Activated naive CD4-positive, alpha-beta T cell treated with anti-CD3 and anti-CD28 coated beads, Interleukin-2, amount 50 U/mL, for 24 hours (primary cell): ENCODE data around the gene EPB41L3.

Experiments used
- H3K27ac Mint-ChIP-seq: one replicate; pipeline ENCODE4 v1.8.0; 2021; ENCODE audit warnings: mild to moderate bottlenecking, mixed read lengths
- H3K27me3 Mint-ChIP-seq: one replicate; pipeline ENCODE4 v1.8.0; 2021; ENCODE audit warnings: mixed read lengths
- H3K36me3 Mint-ChIP-seq: one replicate; pipeline ENCODE4 v1.8.0; 2021; ENCODE audit warnings: mixed read lengths
- H3K4me1 Mint-ChIP-seq: one replicate; pipeline ENCODE4 v1.8.0; 2021; ENCODE audit warnings: mixed read lengths
- H3K4me3 Mint-ChIP-seq: one replicate; pipeline ENCODE4 v1.8.0; 2021; ENCODE audit warnings: mild to moderate bottlenecking, mixed read lengths
- H3K9me3 Mint-ChIP-seq: one replicate; pipeline ENCODE4 v1.8.0; 2021; ENCODE audit warnings: mixed read lengths

Gene EPB41L3

GRCh38 chr18:5456577-5457461, 87.0 kb downstream of the EPB41L3 start:
- Mint-ChIP-seq H3K4me3 (peak overlapping the region; percentile 58), H3K27me3 (peaks cover 2% of the 10 kb centered on the region), H3K9me3 (no peaks in the 10 kb centered on the region), H3K27ac (peak overlapping the region; percentile 47), H3K4me1 (peaks cover 12% of the 10 kb centered on the region), H3K36me3 (no peaks in the 10 kb centered on the region)

DNA sequence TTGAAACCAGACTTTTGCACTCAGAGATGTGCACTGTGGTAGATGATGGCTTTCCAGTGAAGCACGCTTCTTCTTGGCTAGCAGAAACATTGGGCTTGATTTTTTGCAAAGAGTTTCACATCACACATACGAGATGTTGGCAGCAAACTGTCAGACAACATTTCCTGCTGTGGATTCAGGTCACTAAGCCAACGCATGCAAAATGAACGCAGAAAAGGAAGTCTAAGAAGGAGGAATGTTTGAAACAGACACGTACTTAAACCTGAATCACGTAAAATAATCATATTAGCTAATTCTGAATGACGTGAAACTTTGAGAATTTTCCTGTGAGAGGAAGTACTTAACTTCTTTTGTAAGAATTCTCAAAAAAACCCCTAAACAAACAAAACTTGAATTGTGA, 88.1 kb downstream of the EPB41L3 start:
- Mint-ChIP-seq H3K9me3 (no peaks in the 10 kb centered on the region), H3K36me3 (no peaks in the 10 kb centered on the region), H3K27me3 (peaks cover 2% of the 10 kb centered on the region), H3K27ac (peak overlapping the region; percentile 55), H3K4me3 (no peak overlapping the region), H3K4me1 (peaks cover 12% of the 10 kb centered on the region)

GRCh38 chr18:5452943-5453443, 90.8 kb downstream of the EPB41L3 start:
- H3K9me3 Mint-ChIP-seq: no peaks in the 10 kb centered on the region
- peaks cover 2% of the 10 kb centered on the region for H3K27me3 Mint-ChIP-seq
- H3K27ac Mint-ChIP-seq: no peak overlapping the region
- peaks cover 12% of the 10 kb centered on the region for H3K4me1 Mint-ChIP-seq
- no peak overlapping the region for H3K4me3 Mint-ChIP-seq
- H3K36me3 Mint-ChIP-seq: no peaks in the 10 kb centered on the region

DNA sequence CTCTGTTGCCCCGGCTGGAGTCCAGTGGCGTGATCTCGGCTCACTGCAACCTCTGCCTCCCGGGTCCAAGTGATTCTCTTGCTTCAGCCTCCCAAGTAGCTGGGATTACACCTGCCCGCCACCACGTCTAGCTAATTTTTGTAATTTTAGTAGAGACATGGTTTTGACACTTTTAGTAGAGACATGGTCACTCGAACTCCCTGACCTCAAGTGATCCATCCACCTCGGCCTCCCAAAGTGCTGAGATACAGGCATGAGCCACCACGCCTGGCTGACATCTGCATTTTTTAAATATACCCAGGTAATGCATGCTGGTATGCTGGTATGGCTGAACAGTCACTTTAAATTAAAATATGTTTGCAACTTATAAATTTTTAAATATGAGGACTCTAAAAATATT, 91.9 kb downstream of the EPB41L3 start:
- Mint-ChIP-seq H3K27ac (no peak overlapping the region), H3K36me3 (no peaks in the 10 kb centered on the region), H3K9me3 (no peaks in the 10 kb centered on the region), H3K27me3 (peaks cover 2% of the 10 kb centered on the region), H3K4me1 (peaks cover 9% of the 10 kb centered on the region), H3K4me3 (no peak overlapping the region)

GRCh38 chr18:5451150-5451549, 92.6 kb downstream of the EPB41L3 start:
- H3K9me3 Mint-ChIP-seq: no peaks in the 10 kb centered on the region
- H3K4me1 Mint-ChIP-seq: peaks cover 6% of the 10 kb centered on the region
- H3K27me3 Mint-ChIP-seq: peaks cover 2% of the 10 kb centered on the region

GRCh38 chr18:5449858-5450509, 93.8 kb downstream of the EPB41L3 start:
- Mint-ChIP-seq H3K4me3 (no peak overlapping the region), H3K27ac (no peak overlapping the region), H3K4me1 (peaks cover 4% of the 10 kb centered on the region), H3K36me3 (no peaks in the 10 kb centered on the region), H3K9me3 (no peaks in the 10 kb centered on the region), H3K27me3 (peaks cover 2% of the 10 kb centered on the region)

More at GRCh38 chr18:5451150-5451549, 92.6 kb downstream of the EPB41L3 start:
- H3K36me3 Mint-ChIP-seq: no peaks in the 10 kb centered on the region
- H3K27ac Mint-ChIP-seq: no peak overlapping the region
- no peak overlapping the region for H3K4me3 Mint-ChIP-seq

GRCh38 chr18:5447442-5447841, 96.4 kb downstream of the EPB41L3 start:
- Mint-ChIP-seq H3K9me3 (no peaks in the 10 kb centered on the region), H3K36me3 (no peaks in the 10 kb centered on the region), H3K27me3 (no peaks in the 10 kb centered on the region), H3K4me1 (peaks cover 11% of the 10 kb centered on the region), H3K4me3 (no peak overlapping the region), H3K27ac (no peak overlapping the region)

DNA sequence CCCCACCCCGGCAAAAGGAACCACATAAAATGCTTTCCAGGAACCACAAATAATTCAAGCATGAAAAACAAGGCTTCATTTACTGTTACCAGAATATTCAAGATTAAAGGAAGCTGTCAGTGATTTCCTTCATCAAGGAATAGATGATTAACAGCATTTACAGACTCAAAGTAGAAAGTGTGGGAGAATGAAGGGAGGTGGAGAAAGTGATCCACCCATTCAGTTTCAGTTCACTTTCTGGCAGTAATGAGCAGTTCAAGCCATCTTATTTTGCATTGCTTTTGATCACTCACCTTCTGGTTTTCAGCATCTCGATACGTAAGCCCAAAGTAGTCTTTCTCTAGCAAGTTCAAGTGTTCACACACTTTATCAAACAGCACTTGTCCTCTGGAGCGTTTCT, 99.0 kb downstream of the EPB41L3 start:
- no peak overlapping the region for H3K27ac Mint-ChIP-seq
- H3K4me3 Mint-ChIP-seq: no peak overlapping the region
- H3K27me3 Mint-ChIP-seq: no peaks in the 10 kb centered on the region
- H3K9me3 Mint-ChIP-seq: no peaks in the 10 kb centered on the region
- no peaks in the 10 kb centered on the region for H3K36me3 Mint-ChIP-seq
- H3K4me1 Mint-ChIP-seq: peaks cover 11% of the 10 kb centered on the region

DNA sequence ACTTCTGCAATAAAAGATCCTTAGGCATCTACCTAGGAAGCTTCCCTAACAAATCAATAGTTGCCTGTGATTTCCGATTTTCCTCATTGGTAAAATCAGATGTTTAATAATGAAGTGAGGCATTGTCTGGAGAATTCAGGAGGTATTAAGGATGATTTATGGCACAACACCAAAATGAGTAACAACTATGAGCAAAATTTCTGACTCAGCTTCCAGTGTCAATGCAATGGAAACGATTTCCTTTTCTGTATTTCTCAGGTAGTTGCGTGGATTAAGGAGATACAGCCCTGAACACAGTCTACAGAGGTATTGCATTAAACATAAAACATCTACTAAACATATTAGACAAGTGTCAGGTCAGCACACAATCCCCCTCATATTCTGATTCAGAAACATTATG, 99.5 kb downstream of the EPB41L3 start:
- no peaks in the 10 kb centered on the region for H3K36me3 Mint-ChIP-seq
- H3K4me1 Mint-ChIP-seq: peaks cover 11% of the 10 kb centered on the region
- H3K27me3 Mint-ChIP-seq: no peaks in the 10 kb centered on the region
- H3K27ac Mint-ChIP-seq: no peak overlapping the region
- H3K4me3 Mint-ChIP-seq: no peak overlapping the region
- no peaks in the 10 kb centered on the region for H3K9me3 Mint-ChIP-seq

DNA sequence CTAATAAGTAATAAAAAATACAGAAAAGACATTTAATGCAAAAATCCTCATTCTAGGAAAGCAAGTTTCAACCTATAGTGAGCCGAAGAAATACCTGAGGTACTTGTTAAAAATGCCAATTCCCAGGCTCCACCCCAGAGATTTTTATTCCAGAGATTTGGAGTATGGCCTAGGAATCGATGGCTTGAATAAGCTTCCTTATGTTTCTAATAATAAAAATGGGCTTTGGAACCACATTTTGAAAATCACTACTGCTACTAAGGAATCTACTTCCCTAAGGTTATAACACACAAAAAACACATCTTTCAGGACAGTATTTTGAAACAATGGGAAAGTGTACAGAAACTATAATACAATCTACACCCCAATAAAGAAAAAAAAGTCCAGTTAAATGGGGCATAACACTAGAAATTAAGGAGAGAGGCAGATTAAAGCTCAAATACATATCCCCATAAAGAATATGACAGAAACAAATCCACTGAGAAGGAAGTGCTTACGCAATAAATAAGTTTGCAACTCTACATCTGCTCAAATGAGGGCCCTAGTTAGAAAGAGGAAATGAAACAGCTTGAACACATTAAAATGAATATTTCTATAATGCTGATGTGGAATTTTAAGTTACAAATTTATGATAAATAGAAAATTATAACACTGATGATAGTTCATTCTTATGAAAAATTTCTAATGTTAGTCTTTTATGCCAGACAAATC, 103.7 kb downstream of the EPB41L3 start:
- H3K4me1 Mint-ChIP-seq: peaks cover 9% of the 10 kb centered on the region
- no peak overlapping the region for H3K4me3 Mint-ChIP-seq
- no peaks in the 10 kb centered on the region for H3K9me3 Mint-ChIP-seq
- no peaks in the 10 kb centered on the region for H3K36me3 Mint-ChIP-seq
- H3K27me3 Mint-ChIP-seq: no peaks in the 10 kb centered on the region
- H3K27ac Mint-ChIP-seq: no peak overlapping the region

GRCh38 chr18:5434425-5434824, 109.4 kb downstream of the EPB41L3 start:
- Mint-ChIP-seq H3K27ac (no peak overlapping the region), H3K4me3 (no peak overlapping the region), H3K9me3 (no peaks in the 10 kb centered on the region), H3K4me1 (no peaks in the 10 kb centered on the region), H3K36me3 (no peaks in the 10 kb centered on the region), H3K27me3 (peaks cover 1% of the 10 kb centered on the region)

DNA sequence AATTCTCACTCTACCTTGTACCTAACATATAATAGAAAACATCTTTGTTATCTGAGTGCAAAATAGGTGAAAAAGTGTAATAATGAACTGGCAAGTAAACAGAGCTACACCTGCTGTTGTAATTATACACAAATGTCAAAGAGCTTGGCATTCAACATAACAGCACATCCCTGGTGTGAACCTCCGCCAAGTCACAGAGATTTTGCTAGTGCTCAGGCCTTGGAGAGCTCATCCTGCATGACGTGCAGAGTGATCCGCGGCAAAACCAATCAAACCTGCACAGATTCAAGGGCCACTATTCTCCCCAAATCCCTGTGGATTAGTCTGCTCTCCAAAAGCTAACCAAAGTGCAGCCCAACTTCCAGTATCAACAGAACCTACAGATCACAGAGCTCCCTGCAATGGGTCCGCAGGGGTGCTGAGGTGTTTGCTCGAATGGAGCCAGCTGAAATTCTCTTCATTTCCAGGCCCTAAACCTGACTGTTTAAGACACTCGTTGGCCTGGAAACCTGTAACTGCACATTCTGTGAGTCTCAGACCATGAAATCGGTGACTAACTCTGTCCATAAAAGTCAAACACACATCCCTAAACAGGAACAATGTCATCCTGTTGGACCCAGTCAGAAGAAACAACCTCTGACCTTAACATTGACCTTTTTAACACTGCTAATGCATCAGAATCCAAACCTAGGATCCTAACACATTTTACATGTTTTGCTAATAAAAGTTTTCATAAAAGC, 111.8 kb downstream of the EPB41L3 start:
- Mint-ChIP-seq H3K4me3 (no peak overlapping the region), H3K4me1 (no peaks in the 10 kb centered on the region), H3K27me3 (peaks cover 2% of the 10 kb centered on the region), H3K9me3 (no peaks in the 10 kb centered on the region), H3K36me3 (no peaks in the 10 kb centered on the region), H3K27ac (no peak overlapping the region)

DNA sequence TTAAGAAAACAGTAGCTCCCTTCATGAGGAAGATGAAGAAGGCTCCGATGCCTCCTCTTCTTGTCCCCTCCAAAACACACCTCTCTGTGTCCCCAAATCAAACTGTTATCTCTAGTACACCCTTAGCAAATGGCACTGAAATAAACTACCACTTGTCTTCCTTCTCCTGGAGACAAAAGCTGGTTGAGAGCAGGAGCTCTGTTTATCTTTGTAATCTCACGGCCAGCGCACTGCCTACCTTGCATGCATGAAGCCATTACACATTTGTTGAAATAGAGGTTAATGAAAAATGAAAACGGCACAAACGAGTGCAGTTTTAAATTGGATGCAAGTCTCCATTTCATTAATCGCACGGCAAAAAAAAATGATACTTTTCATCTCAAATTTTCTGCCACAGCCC, 113.7 kb downstream of the EPB41L3 start:
- Mint-ChIP-seq H3K27me3 (peaks cover 2% of the 10 kb centered on the region), H3K4me1 (no peaks in the 10 kb centered on the region), H3K27ac (no peak overlapping the region), H3K36me3 (no peaks in the 10 kb centered on the region), H3K4me3 (no peak overlapping the region), H3K9me3 (no peaks in the 10 kb centered on the region)

GRCh38 chr18:5429681-5430080, 114.1 kb downstream of the EPB41L3 start:
- Mint-ChIP-seq H3K27ac (no peak overlapping the region), H3K27me3 (peaks cover 2% of the 10 kb centered on the region), H3K36me3 (no peaks in the 10 kb centered on the region), H3K9me3 (no peaks in the 10 kb centered on the region), H3K4me1 (no peaks in the 10 kb centered on the region), H3K4me3 (no peak overlapping the region)

GRCh38 chr18:5425721-5426120, 118.1 kb downstream of the EPB41L3 start:
- no peaks in the 10 kb centered on the region for H3K36me3 Mint-ChIP-seq
- H3K4me1 Mint-ChIP-seq: no peaks in the 10 kb centered on the region
- H3K4me3 Mint-ChIP-seq: no peak overlapping the region
- no peak overlapping the region for H3K27ac Mint-ChIP-seq
- peaks cover 1% of the 10 kb centered on the region for H3K27me3 Mint-ChIP-seq
- H3K9me3 Mint-ChIP-seq: no peaks in the 10 kb centered on the region
